SK-N-MC (cell line): ENCODE measurements around the gene LRRC61.

Experiments
- EZH2 ChIP-seq: fragments of 200-600 bp; sonication (generic); IDR thresholded peaks from one replicate; pipeline ENCODE4 v1.6.1; 2017; ENCODE audit warnings: antibody characterized with exemption
- POLR2AphosphoS5 ChIP-seq: IDR thresholded peaks from 2 replicates; pipeline ENCODE4 v1.6.1; 2012; ENCODE audit warnings: mild to moderate bottlenecking, low read depth, low read length, borderline replicate concordance

DNA sequence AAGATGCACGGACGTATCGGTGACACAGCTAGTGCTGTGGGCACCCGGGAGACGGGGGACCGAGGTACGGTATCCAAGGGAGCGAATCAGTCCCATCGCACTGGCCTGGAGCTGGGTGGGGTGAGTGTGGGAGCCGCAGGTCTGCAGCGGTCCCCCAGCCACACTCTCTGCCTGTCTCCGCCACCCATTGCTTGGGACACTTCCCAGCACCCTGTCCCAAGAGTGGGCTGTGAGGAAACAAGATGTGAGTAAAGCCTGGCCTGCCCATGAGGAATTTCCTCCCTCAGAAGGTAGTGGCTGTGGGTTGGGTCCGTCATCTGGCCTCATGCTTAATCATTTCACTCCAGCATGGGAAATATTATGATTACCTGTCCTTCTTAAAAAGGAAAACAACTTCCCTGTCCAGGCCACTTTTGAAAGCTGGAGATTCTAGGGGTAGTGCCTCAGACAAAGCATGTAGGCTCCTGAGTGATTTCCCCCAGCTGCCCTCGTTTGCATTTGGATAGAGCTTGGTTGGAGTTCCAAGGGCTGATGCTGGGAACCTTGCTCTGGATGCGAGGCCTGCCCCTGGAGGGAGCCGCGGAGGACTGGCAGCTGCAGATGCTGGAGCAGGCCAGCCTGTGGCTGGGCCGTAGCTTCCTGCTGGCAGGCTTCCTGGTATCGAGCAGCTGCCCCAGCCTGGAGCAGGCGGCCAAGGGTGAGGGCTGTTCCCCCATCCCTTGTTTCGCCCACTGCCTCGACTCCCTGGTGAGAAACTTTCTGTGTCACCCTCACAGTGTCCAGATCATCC is 6.4 kb downstream of the LRRC61 start:
- TF ChIP-seq POLR2AphosphoS5 (no peak), EZH2 (no peak)
